ENCODE data around the gene ITGB5.

- TF ChIP-seq CTCF (IDR thresholded peaks at IDR 0.05) (no peak), EP300 (IDR thresholded peaks at IDR 0.05) (peak in 1 of 2 donors; percentile 59), POLR2A (IDR thresholded peaks at IDR 0.05) (peak in 1 of 2 donors; percentile 11)
Observed at GRCh38 chr3:124780761-124781475, 106.2 kb downstream of the ITGB5 start.
